Mesothelial cell of epicardium (in vitro differentiated cells): ENCODE data around the gene FOLR1. TPM values are rescaled to one million over a fixed set of nuclear protein-coding genes. Genes with fewer than 3 reads are reported as not detected.

Experiments used
- DNase-seq, 2 experiments: peaks; one replicate each; pipeline ENCODE4 v3.0.0; 2021; ENCODE audit warnings: low spot score in 2 of 2; ENCODE audit not compliant: unreplicated experiment in 2 of 2
- H3K27ac Mint-ChIP-seq: 2 replicates; pipeline ENCODE4 v1.8.0; 2021; ENCODE audit warnings: mixed read lengths
- H3K27me3 Mint-ChIP-seq: 2 replicates; pipeline ENCODE4 v1.8.0; 2021; ENCODE audit warnings: low read depth, mixed read lengths
- H3K36me3 Mint-ChIP-seq: 2 replicates; pipeline ENCODE4 v1.8.0; 2021; ENCODE audit warnings: mixed read lengths
- H3K4me1 Mint-ChIP-seq: 2 replicates; pipeline ENCODE4 v1.8.0; 2021; ENCODE audit warnings: mixed read lengths
- H3K4me3 Mint-ChIP-seq: 2 replicates; pipeline ENCODE4 v1.8.0; 2021; ENCODE audit warnings: mild to moderate bottlenecking, moderate library complexity, mixed read lengths
- H3K9me3 Mint-ChIP-seq: 2 replicates; pipeline ENCODE4 v1.8.0; 2021; ENCODE audit warnings: mixed read lengths
- CTCF ChIP-seq: fragments of 200-600 bp; sonication (generic); IDR thresholded peaks from one replicate; pipeline ENCODE4 v1.5.0; 2021; ENCODE audit warnings: antibody characterized with exemption; ENCODE audit not compliant: unreplicated experiment
- total RNA-seq: library from RNA; stranded (reverse); gene quantifications from 3 replicates; pipeline ENCODE4 v1.2.1, GENCODE V29; 2021

Gene FOLR1
- total RNA-seq, 1 donor from 2014 or later = 1.0 TPM

DNA sequence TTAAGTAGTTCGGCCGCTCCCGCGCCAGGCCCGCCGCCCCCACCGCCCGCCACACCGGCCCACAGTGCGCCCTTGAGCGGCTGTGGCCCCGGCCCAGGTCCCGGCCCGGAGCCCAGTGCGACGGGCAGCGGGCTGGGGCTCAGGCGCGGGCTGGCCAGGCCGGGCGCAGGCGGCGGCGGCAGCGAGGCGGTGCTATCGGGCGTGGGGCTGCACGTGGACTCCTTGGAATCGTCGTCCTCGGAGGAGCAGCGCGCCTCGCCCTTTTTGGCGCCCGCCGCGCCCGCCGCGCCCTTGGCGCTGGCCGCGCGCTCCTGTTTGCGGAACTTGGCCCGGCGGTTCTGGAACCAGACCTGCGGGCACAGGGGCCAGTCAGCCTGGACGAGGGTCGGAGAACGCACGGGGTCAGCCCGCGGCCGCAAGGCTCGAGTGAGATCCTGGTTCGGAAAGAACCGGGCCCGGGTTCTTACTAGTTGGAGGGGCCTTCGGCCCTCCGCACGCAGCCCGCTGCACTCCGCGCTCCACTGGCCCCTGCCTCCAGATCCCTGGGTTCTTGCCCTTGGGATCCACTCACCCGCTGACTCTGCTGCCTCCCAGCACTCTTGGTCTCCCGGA lies 48.0 kb downstream of the FOLR1 start:
- Mint-ChIP-seq H3K27me3 (peaks cover 52% of the 10 kb centered on the region), H3K36me3 (peaks cover 12% of the 10 kb centered on the region), H3K4me1 (peaks cover 25% of the 10 kb centered on the region), H3K9me3 (no peaks in the 10 kb centered on the region), H3K27ac (no peak overlapping the region), H3K4me3 (peak overlapping the region; percentile 67)
- TF ChIP-seq CTCF = no peak
- no peak for DNase-seq

DNA sequence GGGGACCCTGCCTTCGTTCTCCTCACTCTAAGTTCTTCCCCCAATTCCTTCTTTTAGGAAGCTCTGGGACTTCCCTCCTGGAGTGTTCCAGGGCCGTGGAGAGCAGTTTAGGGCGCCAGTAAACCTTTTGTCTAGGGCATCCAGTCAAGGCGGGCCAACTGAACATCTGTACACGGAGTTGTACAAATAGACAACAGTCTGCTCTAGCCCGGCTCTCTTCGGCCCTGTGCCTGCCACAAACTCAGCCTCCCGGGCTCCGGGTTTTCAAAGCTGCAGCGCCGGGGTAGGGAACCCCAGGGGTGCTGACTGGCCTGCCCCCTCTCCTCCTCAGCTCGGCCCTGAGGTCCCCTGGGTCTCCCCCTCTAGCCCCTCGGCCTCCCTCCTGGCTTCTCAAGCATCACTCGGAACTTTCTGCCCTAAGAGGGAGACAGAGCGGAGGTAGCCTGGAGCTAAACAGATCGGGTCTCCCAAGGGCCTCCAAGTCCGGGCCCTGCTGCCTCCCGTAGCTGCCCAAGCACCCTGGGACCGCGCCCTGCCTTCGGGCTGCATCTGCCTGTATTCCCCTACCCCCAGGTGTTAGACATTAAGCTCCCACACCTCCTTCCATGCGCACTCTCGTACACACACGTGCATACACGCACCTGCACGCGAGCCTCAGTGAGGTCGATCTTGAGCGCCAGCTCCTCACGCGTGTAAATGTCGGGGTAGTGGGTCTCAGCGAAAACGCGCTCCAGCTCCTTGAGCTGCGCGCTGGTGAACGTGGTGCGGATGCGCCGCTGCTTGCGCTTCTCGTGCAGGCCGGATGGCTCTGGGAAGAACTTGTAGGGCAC lies 48.7 kb downstream of the FOLR1 start:
- Mint-ChIP-seq H3K27me3 (peaks cover 52% of the 10 kb centered on the region), H3K4me1 (peaks cover 25% of the 10 kb centered on the region), H3K9me3 (no peaks in the 10 kb centered on the region), H3K4me3 (peak overlapping the region; percentile 67), H3K36me3 (peaks cover 6% of the 10 kb centered on the region), H3K27ac (no peak overlapping the region)
- DNase-seq = no peak
- TF ChIP-seq CTCF = no peak

DNA sequence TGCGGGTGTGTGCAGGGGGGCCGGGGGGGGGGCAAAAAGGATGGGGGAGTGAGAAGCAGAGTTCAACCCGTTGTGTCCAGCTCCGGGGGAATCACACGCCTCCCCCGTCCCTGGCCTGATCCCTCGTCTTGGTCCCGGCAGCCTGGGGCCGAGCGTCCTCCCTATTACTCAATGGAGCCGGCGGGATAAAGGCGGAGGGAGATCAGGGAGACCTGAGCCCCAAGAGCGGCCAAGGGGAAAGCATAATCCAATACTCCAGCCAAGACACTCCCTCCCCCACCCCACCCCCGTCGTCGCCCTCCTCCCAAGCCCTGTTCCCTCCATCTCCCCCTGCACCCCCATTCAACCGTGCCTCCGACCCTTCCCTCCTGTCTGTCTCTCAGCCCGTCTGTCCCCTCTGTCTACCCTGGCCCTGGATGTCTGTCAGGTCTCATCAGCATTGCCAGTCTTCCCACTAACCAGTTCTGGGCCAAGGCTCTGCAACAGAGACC lies 49.4 kb downstream of the FOLR1 start:
- no peak for TF ChIP-seq CTCF
- no peak overlapping the region for H3K27ac Mint-ChIP-seq
- no peak for DNase-seq
- H3K4me3 Mint-ChIP-seq = no peak overlapping the region
- peaks cover 6% of the 10 kb centered on the region for H3K36me3 Mint-ChIP-seq
- H3K9me3 Mint-ChIP-seq = no peaks in the 10 kb centered on the region
- H3K4me1 Mint-ChIP-seq = peaks cover 25% of the 10 kb centered on the region
- peaks cover 52% of the 10 kb centered on the region for H3K27me3 Mint-ChIP-seq

DNA sequence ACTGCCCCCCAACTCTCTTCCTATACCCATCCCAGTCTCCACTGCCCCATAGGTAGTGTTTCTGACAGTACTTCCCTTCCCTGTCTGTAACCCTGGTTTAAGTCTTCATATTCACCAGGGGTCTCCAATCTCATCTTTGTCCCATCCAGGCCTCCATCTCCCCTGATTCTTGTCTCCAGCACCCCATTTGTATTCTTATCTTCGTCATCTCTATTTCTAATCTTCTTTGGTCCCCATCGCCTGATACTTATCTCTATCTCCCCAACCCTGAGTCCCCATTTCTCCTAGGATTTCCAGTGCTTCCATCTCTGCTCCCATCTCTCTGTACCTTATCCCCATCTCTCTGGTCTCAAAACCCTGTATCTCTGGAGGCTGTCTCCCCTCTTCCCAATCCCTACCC lies 50.2 kb downstream of the FOLR1 start:
- Mint-ChIP-seq H3K27me3 (peaks cover 52% of the 10 kb centered on the region), H3K4me3 (no peak overlapping the region), H3K4me1 (peaks cover 25% of the 10 kb centered on the region), H3K9me3 (no peaks in the 10 kb centered on the region), H3K27ac (no peak overlapping the region), H3K36me3 (peaks cover under 1% of the 10 kb centered on the region)
- no peak for DNase-seq
- no peak for TF ChIP-seq CTCF

- Mint-ChIP-seq H3K4me1 (peaks cover 25% of the 10 kb centered on the region), H3K36me3 (no peaks in the 10 kb centered on the region), H3K4me3 (peak overlapping the region; percentile 54), H3K27me3 (peaks cover 49% of the 10 kb centered on the region), H3K9me3 (no peaks in the 10 kb centered on the region), H3K27ac (no peak overlapping the region)
- no peak for TF ChIP-seq CTCF
- no peak for DNase-seq
These were observed 51.5 kb downstream of the FOLR1 start for GRCh38 chr11:72243173-72244059.
